Panc1 (cell line): Measurements from ENCODE around the gene SCAMP3.

ENCODE experiments used
- POLR2AphosphoS5 ChIP-seq: IDR thresholded peaks from 2 replicates; pipeline ENCODE4 v1.6.1; 2012; ENCODE audit warnings: mild to moderate bottlenecking, low read depth, low read length, moderate library complexity
- TF ChIP-seq, protein P1 (sequence below): fragments of 450-650 bp; IDR thresholded peaks from 2 replicates; pipeline ENCODE4 v1.5.1; 2017; ENCODE audit warnings: mild to moderate bottlenecking
- TF ChIP-seq, protein P2 (sequence below), 2 experiments: IDR thresholded peaks; 2 replicates each; pipeline ENCODE4 v1.6.1; 2011 to 2012; ENCODE audit warnings: low read depth in 2 of 2, control low read depth in 1 of 2, low read length in 1 of 2, mild to moderate bottlenecking in 1 of 2, moderate library complexity in 1 of 2; ENCODE audit not compliant: insufficient read depth in 1 of 2

DNA sequence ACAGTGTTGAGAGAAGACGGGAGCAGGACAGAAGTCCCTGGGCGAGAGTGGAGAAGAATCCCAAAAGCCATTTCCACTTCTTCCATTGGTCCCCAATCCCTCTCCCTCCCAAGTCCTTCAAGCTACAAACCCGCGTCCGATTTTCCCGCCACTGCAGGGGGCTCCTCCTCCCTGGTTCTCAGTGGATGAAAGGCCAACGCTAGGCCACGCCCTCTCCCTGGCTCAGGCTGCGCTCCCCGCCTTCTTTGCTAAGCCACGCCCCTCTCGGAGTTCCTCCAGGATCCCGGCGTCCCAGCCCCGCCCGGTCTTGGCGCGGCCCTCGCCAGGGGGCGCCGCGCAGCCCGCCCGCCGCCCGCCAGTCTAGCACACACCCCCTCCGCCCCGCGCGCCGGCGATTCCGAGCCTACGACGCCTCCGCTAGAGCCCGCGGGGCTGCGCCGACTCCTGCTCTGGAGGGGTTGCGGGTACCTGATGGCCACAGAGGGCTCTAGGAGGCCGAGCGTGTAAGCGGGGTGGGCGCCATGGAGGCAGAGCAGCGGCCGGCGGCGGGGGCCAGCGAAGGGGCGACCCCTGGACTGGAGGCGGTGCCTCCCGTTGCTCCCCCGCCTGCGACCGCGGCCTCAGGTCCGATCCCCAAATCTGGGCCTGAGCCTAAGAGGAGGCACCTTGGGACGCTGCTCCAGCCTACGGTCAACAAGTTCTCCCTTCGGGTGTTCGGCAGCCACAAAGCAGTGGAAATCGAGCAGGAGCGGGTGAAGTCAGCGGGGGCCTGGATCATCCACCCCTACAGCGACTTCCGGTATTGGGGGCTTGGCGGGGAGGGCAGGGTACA lies 15.1 kb upstream of the SCAMP3 start, which contains the start of gene HCN3:
- TF ChIP-seq, protein P1, sequence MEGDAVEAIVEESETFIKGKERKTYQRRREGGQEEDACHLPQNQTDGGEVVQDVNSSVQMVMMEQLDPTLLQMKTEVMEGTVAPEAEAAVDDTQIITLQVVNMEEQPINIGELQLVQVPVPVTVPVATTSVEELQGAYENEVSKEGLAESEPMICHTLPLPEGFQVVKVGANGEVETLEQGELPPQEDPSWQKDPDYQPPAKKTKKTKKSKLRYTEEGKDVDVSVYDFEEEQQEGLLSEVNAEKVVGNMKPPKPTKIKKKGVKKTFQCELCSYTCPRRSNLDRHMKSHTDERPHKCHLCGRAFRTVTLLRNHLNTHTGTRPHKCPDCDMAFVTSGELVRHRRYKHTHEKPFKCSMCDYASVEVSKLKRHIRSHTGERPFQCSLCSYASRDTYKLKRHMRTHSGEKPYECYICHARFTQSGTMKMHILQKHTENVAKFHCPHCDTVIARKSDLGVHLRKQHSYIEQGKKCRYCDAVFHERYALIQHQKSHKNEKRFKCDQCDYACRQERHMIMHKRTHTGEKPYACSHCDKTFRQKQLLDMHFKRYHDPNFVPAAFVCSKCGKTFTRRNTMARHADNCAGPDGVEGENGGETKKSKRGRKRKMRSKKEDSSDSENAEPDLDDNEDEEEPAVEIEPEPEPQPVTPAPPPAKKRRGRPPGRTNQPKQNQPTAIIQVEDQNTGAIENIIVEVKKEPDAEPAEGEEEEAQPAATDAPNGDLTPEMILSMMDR, result peak; percentile 95
- TF ChIP-seq, protein P2, sequence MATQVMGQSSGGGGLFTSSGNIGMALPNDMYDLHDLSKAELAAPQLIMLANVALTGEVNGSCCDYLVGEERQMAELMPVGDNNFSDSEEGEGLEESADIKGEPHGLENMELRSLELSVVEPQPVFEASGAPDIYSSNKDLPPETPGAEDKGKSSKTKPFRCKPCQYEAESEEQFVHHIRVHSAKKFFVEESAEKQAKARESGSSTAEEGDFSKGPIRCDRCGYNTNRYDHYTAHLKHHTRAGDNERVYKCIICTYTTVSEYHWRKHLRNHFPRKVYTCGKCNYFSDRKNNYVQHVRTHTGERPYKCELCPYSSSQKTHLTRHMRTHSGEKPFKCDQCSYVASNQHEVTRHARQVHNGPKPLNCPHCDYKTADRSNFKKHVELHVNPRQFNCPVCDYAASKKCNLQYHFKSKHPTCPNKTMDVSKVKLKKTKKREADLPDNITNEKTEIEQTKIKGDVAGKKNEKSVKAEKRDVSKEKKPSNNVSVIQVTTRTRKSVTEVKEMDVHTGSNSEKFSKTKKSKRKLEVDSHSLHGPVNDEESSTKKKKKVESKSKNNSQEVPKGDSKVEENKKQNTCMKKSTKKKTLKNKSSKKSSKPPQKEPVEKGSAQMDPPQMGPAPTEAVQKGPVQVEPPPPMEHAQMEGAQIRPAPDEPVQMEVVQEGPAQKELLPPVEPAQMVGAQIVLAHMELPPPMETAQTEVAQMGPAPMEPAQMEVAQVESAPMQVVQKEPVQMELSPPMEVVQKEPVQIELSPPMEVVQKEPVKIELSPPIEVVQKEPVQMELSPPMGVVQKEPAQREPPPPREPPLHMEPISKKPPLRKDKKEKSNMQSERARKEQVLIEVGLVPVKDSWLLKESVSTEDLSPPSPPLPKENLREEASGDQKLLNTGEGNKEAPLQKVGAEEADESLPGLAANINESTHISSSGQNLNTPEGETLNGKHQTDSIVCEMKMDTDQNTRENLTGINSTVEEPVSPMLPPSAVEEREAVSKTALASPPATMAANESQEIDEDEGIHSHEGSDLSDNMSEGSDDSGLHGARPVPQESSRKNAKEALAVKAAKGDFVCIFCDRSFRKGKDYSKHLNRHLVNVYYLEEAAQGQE (IDR thresholded peaks at IDR 0.05; ENCODE audit: insufficient read depth in 1 of 2, low read depth in 2 of 2, low read length in 1 of 2), result no peak
- TF ChIP-seq POLR2AphosphoS5, result no peak
